Activated CD8-positive, alpha-beta memory T cell treated with anti-CD3 and anti-CD28 coated beads for 48 hours (primary cell): ENCODE data around the gene FYN.

Experiments used
- DNase-seq, 3 experiments: peaks; one replicate each; pipeline ENCODE4 v3.0.0-alpha.2; 2020; ENCODE audit warnings: low read depth in 2 of 3, low spot score in 2 of 3

FYN gene

GRCh38 chr6:111854683-111855082 is 18.6 kb downstream of the FYN start:
- DNase-seq, result no peak

GRCh38 chr6:111852725-111853124 is 20.5 kb downstream of the FYN start:
- DNase-seq, result no peak

GRCh38 chr6:111850295-111850937 is 22.8 kb downstream of the FYN start:
- no peak for DNase-seq

GRCh38 chr6:111849298-111849697 is 24.0 kb downstream of the FYN start:
- no peak for DNase-seq

- no peak for DNase-seq
Measured at GRCh38 chr6:111848262-111848812, 24.9 kb downstream of the FYN start.

- DNase-seq, result no peak
Measured at GRCh38 chr6:111846492-111847409, 26.5 kb downstream of the FYN start.

- no peak for DNase-seq
Measured at GRCh38 chr6:111846066-111846465, 27.2 kb downstream of the FYN start.

GRCh38 chr6:111845441-111845871 is 27.8 kb downstream of the FYN start:
- no peak for DNase-seq

GRCh38 chr6:111844921-111845320 is 28.3 kb downstream of the FYN start:
- no peak for DNase-seq

- no peak for DNase-seq
Measured at GRCh38 chr6:111844376-111844775, 28.9 kb downstream of the FYN start.

- DNase-seq, result no peak
Measured at GRCh38 chr6:111843347-111844147, 29.7 kb downstream of the FYN start.

- DNase-seq, result no peak
Measured at GRCh38 chr6:111842891-111843290, 30.4 kb downstream of the FYN start.

- no peak for DNase-seq
Measured at GRCh38 chr6:111842271-111842822, 30.9 kb downstream of the FYN start.

- no peak for DNase-seq
Measured at GRCh38 chr6:111841822-111842221, 31.4 kb downstream of the FYN start.

- DNase-seq, result no peak
Measured at GRCh38 chr6:111840803-111841202, 32.4 kb downstream of the FYN start.

GRCh38 chr6:111838749-111839484 is 34.3 kb downstream of the FYN start:
- DNase-seq, result no peak

GRCh38 chr6:111837641-111838500 is 35.4 kb downstream of the FYN start:
- DNase-seq, result no peak

GRCh38 chr6:111837007-111837406 is 36.2 kb downstream of the FYN start:
- DNase-seq, result no peak

GRCh38 chr6:111835807-111836206 is 37.4 kb downstream of the FYN start:
- DNase-seq, result no peak
